ENCODE results near the gene PHTF2. TPM values are rescaled to one million over a fixed set of nuclear protein-coding genes. Genes with fewer than 3 reads are reported as not detected.

The PHTF2 gene
- polyA plus RNA-seq, 1 donor (not counting 4 experiments of a cell fraction or from before 2014, with no cell fraction given) = 24.1 TPM

GRCh38 chr7:77765481-77765880, 33.1 kb upstream of the PHTF2 start:
- no peak for FAIRE-seq
- Histone ChIP-seq H3K4me3 (ENCODE audit: control insufficient read depth in 2 of 3, extremely low read depth in 1 of 3, insufficient read depth in 2 of 3, low read depth in 1 of 3, low read length in 3 of 3) (no peak overlapping the region), H4K20me1 (ENCODE audit: control insufficient read depth, extremely low read depth, insufficient read depth, low read length) (no peaks in the 10 kb centered on the region), H3K4me2 (ENCODE audit: control insufficient read depth, extremely low read depth, insufficient read depth, low read depth, low read length) (no peak overlapping the region), H3K27me3 (ENCODE audit: control insufficient read depth, extremely low read depth, insufficient read depth, low read length) (no peaks in the 10 kb centered on the region), H3K9ac (ENCODE audit: control insufficient read depth, extremely low read depth, insufficient read depth, low read length) (no peak overlapping the region), H3K79me2 (ENCODE audit: control insufficient read depth, insufficient read depth, low read length) (peaks cover 4% of the 10 kb centered on the region), H3K27ac (ENCODE audit: control insufficient read depth, insufficient read depth, low read length) (no peak overlapping the region), H3K36me3 (ENCODE audit: control insufficient read depth in 2 of 2, extremely low read depth in 1 of 2, insufficient read depth in 2 of 2, low read length in 2 of 2) (no peaks in the 10 kb centered on the region), H2AFZ (ENCODE audit: control insufficient read depth, low read length) (no peak overlapping the region), H3K9me1 (ENCODE audit: control insufficient read depth, extremely low read depth, insufficient read depth, low read length) (no peaks in the 10 kb centered on the region), H3K9me3 (ENCODE audit: control insufficient read depth, low read depth, low read length) (no peaks in the 10 kb centered on the region), H3K4me1 (ENCODE audit: control insufficient read depth, extremely low read depth, insufficient read depth, low read length) (no peaks in the 10 kb centered on the region)
- dilution Hi-C loops (cut with MboI; ENCODE audit: extremely low pct_ligation_motif_present, low sequenced_read_pairs) = no loop called here
- no peak for TF ChIP-seq EZH2 (IDR thresholded peaks at IDR 0.05; ENCODE audit: low read length)
- TF ChIP-seq, protein P1, sequence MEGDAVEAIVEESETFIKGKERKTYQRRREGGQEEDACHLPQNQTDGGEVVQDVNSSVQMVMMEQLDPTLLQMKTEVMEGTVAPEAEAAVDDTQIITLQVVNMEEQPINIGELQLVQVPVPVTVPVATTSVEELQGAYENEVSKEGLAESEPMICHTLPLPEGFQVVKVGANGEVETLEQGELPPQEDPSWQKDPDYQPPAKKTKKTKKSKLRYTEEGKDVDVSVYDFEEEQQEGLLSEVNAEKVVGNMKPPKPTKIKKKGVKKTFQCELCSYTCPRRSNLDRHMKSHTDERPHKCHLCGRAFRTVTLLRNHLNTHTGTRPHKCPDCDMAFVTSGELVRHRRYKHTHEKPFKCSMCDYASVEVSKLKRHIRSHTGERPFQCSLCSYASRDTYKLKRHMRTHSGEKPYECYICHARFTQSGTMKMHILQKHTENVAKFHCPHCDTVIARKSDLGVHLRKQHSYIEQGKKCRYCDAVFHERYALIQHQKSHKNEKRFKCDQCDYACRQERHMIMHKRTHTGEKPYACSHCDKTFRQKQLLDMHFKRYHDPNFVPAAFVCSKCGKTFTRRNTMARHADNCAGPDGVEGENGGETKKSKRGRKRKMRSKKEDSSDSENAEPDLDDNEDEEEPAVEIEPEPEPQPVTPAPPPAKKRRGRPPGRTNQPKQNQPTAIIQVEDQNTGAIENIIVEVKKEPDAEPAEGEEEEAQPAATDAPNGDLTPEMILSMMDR (optimal IDR thresholded peaks at IDR 0.05 in 1 of 3, IDR thresholded peaks at IDR 0.05 in 1 of 3, conservative IDR thresholded peaks at IDR 0.05 in 1 of 3; ENCODE audit: extremely low read depth in 1 of 3, insufficient read depth in 2 of 3, low read length in 3 of 3) = no peak
- no peak for DNase-seq (ENCODE audit: low read depth, low spot score)

DNA sequence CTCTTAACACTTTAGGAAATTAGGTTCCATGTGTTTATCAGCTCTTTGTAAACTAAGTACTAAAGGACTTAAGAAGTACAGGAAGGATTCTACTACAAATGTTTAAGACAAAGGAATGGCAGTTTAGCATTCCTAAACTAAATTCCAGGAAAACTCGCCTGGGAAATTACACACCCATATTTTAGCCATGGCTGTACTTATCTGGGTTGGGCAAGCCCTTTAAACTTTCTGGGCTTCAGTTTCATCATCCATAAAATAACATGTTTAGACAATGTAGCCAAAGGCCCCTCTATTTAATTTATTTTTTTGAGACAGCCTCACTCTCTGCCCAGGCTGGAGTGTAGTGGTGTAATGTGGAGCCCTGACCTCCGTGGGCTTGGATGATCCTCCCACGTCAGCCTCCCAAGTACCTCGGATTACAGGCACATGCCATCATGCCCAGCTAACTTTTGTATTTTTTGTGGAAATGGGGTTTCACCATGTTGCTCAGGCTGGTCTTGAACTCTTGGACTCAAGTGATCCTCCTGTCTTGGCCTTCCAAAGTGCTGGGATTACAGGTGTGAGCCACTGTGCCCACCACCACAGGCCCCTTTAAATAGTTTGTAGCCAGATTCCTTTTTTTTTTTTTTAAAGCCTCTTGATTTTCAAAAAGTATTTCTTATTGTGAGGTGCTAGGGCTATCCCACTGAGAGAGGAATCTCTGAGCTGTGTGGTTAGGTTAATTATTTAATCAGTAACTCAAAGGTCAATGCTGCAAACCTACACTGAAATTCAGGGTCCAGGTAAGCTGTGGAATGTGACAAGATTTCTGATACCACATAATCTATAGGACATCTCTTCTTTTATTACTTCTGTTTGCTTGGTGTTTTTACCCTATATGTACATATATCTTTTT, 32.4 kb upstream of the PHTF2 start:
- Histone ChIP-seq H4K20me1 (ENCODE audit: control insufficient read depth, extremely low read depth, insufficient read depth, low read length) (no peaks in the 10 kb centered on the region), H3K9me3 (ENCODE audit: control insufficient read depth, low read depth, low read length) (no peaks in the 10 kb centered on the region), H3K4me2 (ENCODE audit: control insufficient read depth, extremely low read depth, insufficient read depth, low read depth, low read length) (no peak overlapping the region), H3K4me1 (ENCODE audit: control insufficient read depth, extremely low read depth, insufficient read depth, low read length) (no peaks in the 10 kb centered on the region), H3K9ac (ENCODE audit: control insufficient read depth, extremely low read depth, insufficient read depth, low read length) (no peak overlapping the region), H3K27ac (ENCODE audit: control insufficient read depth, insufficient read depth, low read length) (no peak overlapping the region), H3K79me2 (ENCODE audit: control insufficient read depth, insufficient read depth, low read length) (peaks cover 2% of the 10 kb centered on the region), H3K27me3 (ENCODE audit: control insufficient read depth, extremely low read depth, insufficient read depth, low read length) (no peaks in the 10 kb centered on the region), H3K4me3 (ENCODE audit: control insufficient read depth in 2 of 3, extremely low read depth in 1 of 3, insufficient read depth in 2 of 3, low read depth in 1 of 3, low read length in 3 of 3) (no peak overlapping the region), H3K9me1 (ENCODE audit: control insufficient read depth, extremely low read depth, insufficient read depth, low read length) (no peaks in the 10 kb centered on the region), H2AFZ (ENCODE audit: control insufficient read depth, low read length) (no peak overlapping the region), H3K36me3 (ENCODE audit: control insufficient read depth in 2 of 2, extremely low read depth in 1 of 2, insufficient read depth in 2 of 2, low read length in 2 of 2) (no peaks in the 10 kb centered on the region)
- no peak for FAIRE-seq
- dilution Hi-C loops (cut with MboI; ENCODE audit: extremely low pct_ligation_motif_present, low sequenced_read_pairs) = no loop called here
- DNase-seq (ENCODE audit: low read depth, low spot score) = no peak
- no peak for TF ChIP-seq EZH2 (IDR thresholded peaks at IDR 0.05; ENCODE audit: low read length)
- TF ChIP-seq, protein P1 (optimal IDR thresholded peaks at IDR 0.05 in 1 of 3, IDR thresholded peaks at IDR 0.05 in 1 of 3, conservative IDR thresholded peaks at IDR 0.05 in 1 of 3; ENCODE audit: extremely low read depth in 1 of 3, insufficient read depth in 2 of 3, low read length in 3 of 3) = no peak
